Inferior parietal cortex (tissue), 1 donor: ENCODE results near the gene PTPRR.
"Not testable (repeated sequence)": the region's sequence is repeated elsewhere in the genome, so short reads cannot be mapped to it uniquely, and the experiment has no call there.

Experiments
- DNase-seq: peaks from one replicate; pipeline ENCODE4 v3.0.0-alpha.2; 2016; ENCODE audit errors: extremely low spot score

PTPRR gene

GRCh38 chr12:70840656-70841350 is 79.7 kb downstream of the PTPRR start:
- DNase-seq = no peak

GRCh38 chr12:70839544-70839943 is 81.0 kb downstream of the PTPRR start:
- DNase-seq = no peak

DNA sequence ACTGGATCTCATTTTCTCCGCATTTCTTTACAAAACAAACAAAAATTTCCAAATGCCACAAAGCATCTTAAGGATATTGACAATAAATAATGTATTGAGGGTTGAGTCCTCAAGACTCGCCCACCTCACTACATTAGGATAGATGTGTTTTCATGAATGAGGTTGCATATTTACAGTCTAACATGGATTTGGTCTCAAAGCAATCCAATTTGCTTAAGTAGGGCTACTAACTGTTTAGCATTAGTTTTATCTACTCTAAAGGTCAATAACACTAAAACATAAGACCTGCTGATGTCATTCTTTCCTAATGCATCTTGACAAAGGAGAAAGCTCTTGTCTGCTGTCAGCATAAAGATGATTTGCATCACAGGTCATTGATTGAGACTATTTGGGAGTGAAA is 82.4 kb downstream of the PTPRR start:
- DNase-seq = no peak

GRCh38 chr12:70837026-70837425 is 83.5 kb downstream of the PTPRR start:
- DNase-seq = no peak

DNA sequence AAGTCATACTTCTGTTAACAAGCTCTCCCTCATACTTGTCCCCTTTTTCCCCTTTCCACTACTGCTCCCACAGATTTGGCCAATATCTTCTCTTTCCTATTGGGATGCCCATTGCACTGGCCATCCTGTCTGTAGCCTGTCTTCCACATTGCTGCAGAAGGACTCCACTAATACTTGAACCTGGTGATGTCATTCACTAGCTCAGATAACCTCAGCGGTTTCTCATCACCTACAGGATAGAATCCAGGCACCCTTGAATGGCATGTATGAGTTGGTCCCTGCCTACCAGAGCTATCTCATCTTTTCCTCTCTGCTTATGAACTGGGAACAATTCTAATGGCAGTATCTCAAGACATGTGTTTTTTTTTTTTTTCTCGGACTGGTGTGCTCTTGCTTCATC is 84.6 kb downstream of the PTPRR start:
- DNase-seq = no peak

GRCh38 chr12:70831543-70831942 is 89.0 kb downstream of the PTPRR start:
- DNase-seq = peak; percentile 55

- DNase-seq = no peak
These were observed 90.1 kb downstream of the PTPRR start for GRCh38 chr12:70830221-70831061.

GRCh38 chr12:70829070-70829469 is 91.5 kb downstream of the PTPRR start:
- DNase-seq = no peak

- no peak for DNase-seq
These were observed 92.2 kb downstream of the PTPRR start for GRCh38 chr12:70828351-70828750.

DNA sequence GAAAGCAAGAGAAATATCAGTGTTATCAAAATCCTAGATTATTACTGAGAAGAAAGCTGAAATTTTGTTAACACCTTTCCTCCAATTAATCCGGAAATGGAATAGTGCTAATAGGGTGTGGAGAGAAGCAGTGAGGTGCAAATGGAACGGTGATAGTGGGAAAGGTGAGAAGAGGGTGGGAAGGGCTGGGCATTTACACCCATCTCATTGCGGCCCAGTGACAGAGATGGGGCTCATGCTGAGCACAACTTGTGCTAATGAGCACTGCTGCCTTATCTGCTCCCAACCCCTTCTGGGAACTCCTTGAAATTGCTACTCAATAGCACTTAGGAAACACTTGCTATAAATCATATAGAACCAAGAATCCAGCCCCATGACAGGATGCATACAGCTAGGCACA is 94.4 kb downstream of the PTPRR start:
- no peak for DNase-seq

DNA sequence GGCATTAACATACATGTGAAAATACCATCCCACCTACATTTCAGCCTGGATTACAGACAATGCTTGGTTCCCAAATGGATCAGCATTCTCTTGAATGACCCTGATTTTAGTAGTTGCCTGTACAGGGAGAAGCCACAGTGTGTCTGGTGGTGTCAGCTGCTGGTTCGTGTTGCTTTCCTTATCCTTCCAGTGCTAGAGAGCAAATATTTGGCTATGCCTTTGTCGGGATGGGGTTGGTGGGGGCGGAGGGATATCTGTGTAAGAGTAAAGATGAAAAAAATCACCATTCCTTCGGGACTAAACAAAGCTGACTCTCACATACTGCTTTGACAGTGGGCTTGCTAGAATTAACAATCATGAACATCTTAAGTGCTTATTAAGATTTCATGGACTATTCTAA is 96.0 kb downstream of the PTPRR start:
- no peak for DNase-seq

DNA sequence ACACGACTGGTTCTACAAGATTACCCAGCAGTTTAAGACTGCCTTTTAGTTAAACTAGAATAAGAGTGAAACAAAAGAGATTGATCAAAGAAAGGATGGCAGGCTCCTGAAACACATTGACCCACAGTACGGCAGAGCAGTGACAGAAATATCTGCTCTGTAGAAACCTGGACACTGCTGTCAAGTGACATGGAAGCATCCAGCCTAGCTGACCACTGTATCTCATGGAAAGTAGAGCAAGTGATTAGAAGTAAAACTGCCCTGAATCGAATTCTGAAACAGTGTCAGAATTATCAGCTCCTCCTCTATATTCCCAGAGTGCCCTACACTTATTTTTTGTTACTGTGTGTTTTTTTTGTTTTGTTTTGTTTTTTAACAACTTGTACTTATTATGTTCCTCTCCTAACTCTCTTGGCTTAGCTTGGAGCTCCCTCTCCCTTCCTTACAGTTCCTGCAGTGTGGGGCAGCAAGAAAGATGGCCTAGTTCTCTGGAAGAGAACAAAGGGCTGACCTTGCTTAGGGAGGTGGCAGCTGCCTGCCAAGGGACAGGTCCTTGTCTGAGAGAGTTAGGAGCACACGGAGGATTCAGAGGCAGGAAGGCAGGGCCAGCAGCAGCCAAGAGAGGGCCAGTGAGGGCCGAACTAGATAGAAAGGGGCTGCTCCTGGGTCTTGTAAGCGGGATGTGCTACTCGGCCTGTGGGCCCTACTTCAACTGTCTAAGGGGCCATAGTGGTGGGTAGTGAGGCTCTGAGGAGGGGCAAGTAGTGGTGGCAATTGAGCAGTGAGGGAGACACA is 97.2 kb downstream of the PTPRR start:
- DNase-seq = no peak

DNA sequence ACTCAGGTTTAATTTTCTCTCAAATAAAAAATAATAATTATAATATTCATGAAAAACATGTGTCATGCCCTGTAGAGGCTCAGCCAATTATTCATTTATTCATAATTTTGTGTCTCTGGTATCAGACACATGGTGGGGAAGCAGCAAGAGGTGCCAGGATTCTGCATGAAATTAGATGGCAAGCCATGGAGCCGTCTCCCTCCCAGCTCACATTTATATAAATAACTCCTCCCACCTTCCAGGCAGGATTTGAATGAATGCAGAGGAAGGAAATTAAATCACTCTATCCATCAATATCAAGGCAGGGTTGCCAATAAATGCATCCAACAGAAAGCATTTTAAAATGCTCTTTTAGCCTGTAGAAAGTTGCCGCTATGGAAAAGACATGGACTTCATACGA is 98.1 kb downstream of the PTPRR start:
- no peak for DNase-seq

DNA sequence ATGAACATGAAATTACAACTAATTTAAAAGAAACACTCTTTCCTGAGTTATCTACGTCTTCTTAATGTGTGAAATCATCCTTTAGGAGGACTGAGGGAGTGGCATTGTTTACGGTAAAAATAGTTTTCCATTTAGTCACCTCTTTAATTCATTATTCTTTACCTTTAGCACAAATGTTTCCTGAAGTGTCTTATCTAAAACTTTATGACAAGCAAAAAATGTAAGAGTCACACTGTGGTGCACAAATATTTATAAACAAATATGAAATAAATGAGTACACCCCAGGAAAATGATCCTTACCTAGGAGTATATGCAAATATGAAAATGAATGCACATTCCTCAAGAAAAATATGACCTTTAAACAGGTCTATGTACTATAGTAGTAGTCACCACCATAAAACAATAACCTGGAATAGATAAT is 104.6 kb downstream of the PTPRR start:
- no peak for DNase-seq

GRCh38 chr12:70815056-70815455 is 105.5 kb downstream of the PTPRR start:
- DNase-seq = no peak

DNA sequence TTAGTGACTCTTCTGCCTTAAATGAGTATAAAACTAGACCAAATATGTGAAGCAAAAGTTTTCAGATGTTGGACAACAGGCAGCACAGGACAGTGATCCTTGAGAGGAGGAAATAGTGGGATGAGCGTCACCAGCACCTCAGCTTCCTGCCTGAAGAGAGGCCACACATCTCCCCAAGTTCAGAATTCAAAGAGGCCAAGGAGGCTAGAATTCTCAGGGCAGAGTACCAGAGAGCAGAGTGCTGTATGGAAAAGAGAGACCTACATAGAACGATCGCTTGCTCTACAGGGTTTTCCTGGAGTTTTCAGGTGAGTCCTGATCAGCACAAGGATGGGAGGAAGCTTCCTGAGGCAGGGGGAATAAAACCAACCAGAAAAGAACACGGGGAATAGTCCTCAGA is 107.0 kb downstream of the PTPRR start:
- no peak for DNase-seq

DNA sequence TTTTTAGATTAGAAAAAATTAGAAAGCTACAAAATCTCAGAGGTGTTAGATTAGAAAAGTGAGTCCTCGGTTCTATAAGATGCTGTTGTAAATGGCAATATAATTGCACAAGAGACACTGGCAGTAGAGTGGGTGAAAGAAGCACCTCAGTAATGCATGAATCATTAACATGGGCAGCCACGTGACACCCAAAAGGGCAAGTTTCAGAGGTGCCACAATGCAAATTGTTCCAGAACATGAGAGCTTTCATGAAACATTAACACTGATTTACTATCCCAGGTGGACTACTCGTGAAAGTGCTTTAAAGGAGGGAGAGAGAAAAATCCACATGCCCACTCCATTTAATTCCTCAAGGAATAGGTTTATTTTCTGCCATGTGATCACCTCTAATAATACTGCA is 108.4 kb downstream of the PTPRR start:
- DNase-seq = no peak

DNA sequence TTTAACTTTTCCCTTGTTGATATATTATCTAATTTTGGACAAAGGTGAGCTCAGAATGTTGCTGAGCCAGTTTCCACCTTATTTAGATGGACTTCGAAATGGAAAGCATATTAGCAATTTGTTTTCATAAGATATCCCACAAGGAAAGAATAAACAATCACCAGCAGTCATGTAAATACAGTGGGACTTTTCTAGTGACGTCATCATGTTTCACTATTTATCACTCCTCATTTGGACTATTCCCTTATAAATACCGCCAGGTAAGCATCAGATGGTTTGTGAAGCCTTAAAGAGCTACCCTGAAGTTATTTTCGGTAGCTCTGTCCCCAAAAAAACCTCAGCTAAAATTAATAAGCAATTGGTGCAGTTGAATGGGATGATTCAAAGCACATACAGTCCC is 110.7 kb downstream of the PTPRR start:
- no peak for DNase-seq

- not testable (repeated sequence) for DNase-seq
These were observed 112.5 kb downstream of the PTPRR start for GRCh38 chr12:70807993-70808392.

DNA sequence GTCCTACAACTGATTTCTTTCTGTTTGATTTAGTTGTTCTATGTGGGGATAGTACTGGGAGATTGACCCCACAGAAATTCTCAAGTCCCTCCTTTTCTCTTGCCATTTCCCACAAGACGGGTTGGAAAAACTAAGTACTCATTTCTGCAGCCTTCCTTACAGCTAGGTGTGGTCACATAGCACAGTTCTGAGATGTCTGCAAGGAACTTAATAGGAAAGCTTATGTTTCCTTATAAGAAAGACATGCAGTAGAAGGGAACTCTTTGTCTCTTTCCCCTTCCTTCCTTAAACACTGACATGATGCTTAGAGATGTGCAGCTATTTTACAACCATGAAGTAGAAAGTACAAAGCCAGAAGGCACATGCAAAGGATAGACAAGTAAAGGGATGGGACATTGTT is 113.7 kb downstream of the PTPRR start:
- DNase-seq = no peak

GRCh38 chr12:70806043-70806442 is 114.5 kb downstream of the PTPRR start:
- DNase-seq = no peak

DNA sequence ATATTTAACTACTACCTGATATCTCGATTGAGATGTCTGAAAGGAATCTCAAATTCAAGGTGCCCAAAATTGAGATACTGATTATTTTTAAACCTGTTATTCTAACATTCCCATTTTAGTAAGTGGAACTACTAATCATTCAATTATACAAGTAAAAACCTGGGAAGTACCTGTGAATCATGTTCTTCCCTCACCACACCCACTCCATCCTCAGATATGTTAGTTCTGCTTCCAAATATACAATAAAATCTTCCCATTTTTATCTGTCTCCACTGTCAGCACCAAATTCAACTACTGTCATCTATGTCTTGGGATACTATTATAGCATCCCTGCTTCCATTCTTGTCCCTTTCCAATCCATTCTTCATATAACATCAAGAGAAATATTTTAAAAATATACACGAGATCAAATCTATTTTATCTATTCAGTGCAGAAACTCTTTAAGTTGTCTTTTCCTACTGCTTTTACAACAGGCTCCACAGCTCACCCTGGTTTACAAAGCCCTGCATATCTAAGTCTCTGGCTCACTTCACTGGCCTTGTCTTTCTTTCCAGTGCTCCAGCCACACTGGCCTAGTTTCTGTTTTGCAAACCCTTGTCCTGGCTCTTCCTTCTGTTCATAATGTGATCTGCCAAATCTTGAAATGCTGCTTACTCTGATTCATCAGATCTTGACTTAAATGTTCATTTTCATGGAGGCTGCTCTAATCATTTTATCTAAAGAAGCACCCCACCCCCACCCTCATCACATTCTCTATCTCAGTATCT is 122.3 kb downstream of the PTPRR start:
- no peak for DNase-seq
